Activated naive CD4-positive, alpha-beta T cell (primary cell): Measurements from ENCODE around the gene ABCB4.

Experiments used
- DNase-seq, 4 experiments: peaks; one replicate each; lab custom pipeline; 2025; lab: John Stamatoyannopoulos, UW

Gene ABCB4

GRCh38 chr7:87424075-87424474 is 51.4 kb downstream of the ABCB4 start:
- DNase-seq: no peak

- no peak for DNase-seq
Measured at GRCh38 chr7:87420173-87420572, 55.3 kb downstream of the ABCB4 start.

GRCh38 chr7:87416682-87417587 is 58.5 kb downstream of the ABCB4 start:
- DNase-seq: peak in 3 of 4 experiments; percentile 11 to 43 (median 36)

GRCh38 chr7:87414794-87415188 is 60.7 kb downstream of the ABCB4 start:
- DNase-seq: no peak

- no peak for DNase-seq
Measured at GRCh38 chr7:87413951-87414793, 61.3 kb downstream of the ABCB4 start.

GRCh38 chr7:87413029-87413428 is 62.5 kb downstream of the ABCB4 start:
- DNase-seq: no peak

- no peak for DNase-seq
Measured at GRCh38 chr7:87411186-87411585, 64.3 kb downstream of the ABCB4 start.

- DNase-seq: no peak
Measured at GRCh38 chr7:87404674-87405073, 70.8 kb downstream of the ABCB4 start.

- DNase-seq: no peak
Measured at GRCh38 chr7:87398446-87398845, 77.0 kb downstream of the ABCB4 start.

GRCh38 chr7:87395442-87396020 is 79.9 kb downstream of the ABCB4 start:
- DNase-seq: no peak

- DNase-seq: no peak
Measured at GRCh38 chr7:87391020-87391701, 84.3 kb downstream of the ABCB4 start.

GRCh38 chr7:87380905-87381304 is 94.6 kb downstream of the ABCB4 start:
- no peak for DNase-seq

GRCh38 chr7:87375662-87376435 is 99.6 kb downstream of the ABCB4 start:
- no peak for DNase-seq

GRCh38 chr7:87370660-87371180 is 104.8 kb downstream of the ABCB4 start:
- DNase-seq: no peak

GRCh38 chr7:87369216-87369615 is 106.3 kb downstream of the ABCB4 start:
- DNase-seq: no peak

- no peak for DNase-seq
Measured at GRCh38 chr7:87364246-87364645, 111.2 kb downstream of the ABCB4 start.

- no peak for DNase-seq
Measured at GRCh38 chr7:87363342-87363741, 112.1 kb downstream of the ABCB4 start.

GRCh38 chr7:87361320-87361719 is 114.2 kb downstream of the ABCB4 start:
- no peak for DNase-seq

- DNase-seq: no peak
Measured at GRCh38 chr7:87359366-87359765, 116.1 kb downstream of the ABCB4 start.

GRCh38 chr7:87356448-87356847 is 119.0 kb downstream of the ABCB4 start:
- DNase-seq: no peak

GRCh38 chr7:87354749-87355148 is 120.7 kb downstream of the ABCB4 start:
- no peak for DNase-seq
